LNCAP (cell line): ENCODE results near the gene GRAP2.

Source experiments
- TF ChIP-seq, protein P1 (sequence below): fragments of 450-650 bp; IDR thresholded peaks from 2 replicates; pipeline ENCODE4 v1.5.1; 2017; ENCODE audit warnings: mild to moderate bottlenecking

Gene GRAP2

DNA sequence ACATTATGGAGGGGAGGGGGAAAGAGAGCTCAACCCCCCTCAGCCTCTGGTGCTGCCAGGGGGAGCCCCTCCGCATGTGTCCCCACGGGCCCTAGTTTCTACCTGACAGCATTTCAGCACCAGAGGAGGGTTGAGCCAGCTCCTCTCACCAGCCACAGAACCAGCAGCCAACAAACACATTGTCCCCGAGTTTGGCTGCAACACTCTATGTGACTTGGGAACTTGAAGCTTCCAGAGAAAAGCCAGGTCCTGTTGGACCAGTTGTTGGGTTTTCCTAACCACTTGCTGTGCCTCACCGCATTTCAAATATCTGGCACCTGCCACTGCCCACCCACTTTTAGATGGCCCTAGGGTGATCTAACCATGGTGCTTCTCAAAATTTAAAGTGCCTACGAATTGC is 72.8 kb downstream of the GRAP2 start:
- TF ChIP-seq, protein P1, sequence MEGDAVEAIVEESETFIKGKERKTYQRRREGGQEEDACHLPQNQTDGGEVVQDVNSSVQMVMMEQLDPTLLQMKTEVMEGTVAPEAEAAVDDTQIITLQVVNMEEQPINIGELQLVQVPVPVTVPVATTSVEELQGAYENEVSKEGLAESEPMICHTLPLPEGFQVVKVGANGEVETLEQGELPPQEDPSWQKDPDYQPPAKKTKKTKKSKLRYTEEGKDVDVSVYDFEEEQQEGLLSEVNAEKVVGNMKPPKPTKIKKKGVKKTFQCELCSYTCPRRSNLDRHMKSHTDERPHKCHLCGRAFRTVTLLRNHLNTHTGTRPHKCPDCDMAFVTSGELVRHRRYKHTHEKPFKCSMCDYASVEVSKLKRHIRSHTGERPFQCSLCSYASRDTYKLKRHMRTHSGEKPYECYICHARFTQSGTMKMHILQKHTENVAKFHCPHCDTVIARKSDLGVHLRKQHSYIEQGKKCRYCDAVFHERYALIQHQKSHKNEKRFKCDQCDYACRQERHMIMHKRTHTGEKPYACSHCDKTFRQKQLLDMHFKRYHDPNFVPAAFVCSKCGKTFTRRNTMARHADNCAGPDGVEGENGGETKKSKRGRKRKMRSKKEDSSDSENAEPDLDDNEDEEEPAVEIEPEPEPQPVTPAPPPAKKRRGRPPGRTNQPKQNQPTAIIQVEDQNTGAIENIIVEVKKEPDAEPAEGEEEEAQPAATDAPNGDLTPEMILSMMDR, result no peak

DNA sequence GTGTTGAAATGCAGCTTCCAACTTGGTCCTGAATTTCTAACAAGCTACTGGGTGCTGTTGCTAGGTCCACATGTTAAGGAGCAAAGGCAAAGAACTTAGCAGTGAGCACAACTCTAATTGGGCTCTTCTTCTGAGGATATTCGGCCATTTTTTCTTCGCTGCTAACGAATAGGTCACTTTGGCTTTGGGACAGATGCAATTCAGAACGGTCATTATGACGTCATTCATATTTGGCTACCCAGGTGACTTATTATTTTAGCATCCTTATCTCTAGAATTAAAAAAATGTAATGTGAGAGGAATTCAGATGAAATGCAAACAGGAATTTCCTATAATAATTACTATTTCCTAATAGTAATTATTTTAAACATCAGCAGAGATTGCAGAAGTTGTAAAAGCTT is 73.2 kb downstream of the GRAP2 start:
- TF ChIP-seq, protein P1, result no peak

DNA sequence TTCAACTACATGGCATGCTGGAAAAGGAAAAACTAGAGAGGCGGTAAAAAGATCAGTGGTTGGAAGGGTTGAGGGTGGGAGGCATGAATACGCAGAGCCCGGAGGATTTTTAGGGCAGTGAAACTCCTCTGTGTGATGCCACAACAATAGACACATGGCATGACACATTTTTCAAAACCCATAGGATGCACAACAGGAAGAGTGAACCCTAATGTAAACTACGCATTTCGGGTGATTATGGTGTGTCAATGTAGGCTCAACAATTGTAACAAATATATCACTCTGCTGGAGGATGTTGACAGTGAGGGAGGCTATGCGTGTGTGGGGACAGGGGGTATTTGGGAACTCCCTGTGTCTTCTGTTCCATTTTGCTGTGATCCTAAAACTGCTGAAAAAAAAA is 78.2 kb downstream of the GRAP2 start:
- TF ChIP-seq, protein P1, result no peak

DNA sequence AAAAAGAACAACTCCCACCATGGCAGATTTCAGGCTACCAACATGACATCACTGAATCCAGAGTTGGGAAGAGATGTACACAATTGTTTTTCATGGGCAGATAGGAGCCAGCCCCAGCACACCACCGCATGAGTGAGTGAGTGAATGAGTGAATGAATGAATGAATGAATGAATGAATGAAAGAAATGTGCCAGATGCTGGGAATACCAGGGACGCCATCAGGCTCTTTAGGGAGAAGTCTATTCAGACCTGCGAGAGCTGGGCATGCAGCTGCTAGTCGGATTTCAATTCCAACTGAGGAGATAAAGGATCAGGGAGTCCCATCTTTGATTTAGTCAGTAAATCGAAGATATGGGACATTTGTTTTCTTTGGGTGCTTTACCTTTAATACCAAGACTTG is 78.6 kb downstream of the GRAP2 start:
- TF ChIP-seq, protein P1, result no peak

DNA sequence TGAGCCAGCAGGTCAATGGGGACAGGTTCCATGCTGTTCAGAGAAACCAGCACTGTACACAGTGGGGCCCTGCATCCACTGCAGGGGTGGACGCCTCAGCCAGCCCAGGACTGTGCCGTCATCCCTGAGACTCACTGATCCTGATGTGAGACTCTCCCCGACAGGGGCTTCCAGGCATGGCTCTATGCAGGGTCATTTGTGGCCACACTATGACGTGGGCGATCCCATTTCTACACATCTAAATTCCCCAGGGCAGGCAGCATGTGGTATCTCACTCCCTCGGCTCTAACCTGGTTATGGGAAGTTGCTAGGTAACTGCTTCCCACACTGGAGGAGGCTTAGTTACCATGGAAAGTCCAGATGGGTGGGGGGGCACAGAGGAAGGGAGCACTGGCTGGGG is 79.7 kb downstream of the GRAP2 start:
- TF ChIP-seq, protein P1, result no peak

DNA sequence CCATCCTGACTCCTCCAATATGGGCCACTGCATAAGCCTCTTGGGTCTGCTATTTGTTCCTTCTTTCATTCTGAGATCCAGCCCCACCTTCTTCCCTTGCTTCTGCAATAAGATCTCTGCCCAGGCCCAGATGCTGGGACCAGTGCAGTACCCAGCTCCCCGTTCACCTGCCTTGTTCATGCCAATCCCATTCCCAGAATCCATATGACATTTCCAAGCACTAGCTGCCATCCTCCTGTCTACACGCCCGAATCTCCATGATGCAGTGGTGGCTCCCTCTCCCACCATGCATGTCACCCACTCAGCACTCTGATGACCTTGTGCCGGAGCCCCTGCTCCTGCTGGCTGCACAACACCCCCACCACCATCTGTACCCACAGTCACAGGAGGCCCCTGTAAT is 82.5 kb downstream of the GRAP2 start:
- TF ChIP-seq, protein P1, result no peak

DNA sequence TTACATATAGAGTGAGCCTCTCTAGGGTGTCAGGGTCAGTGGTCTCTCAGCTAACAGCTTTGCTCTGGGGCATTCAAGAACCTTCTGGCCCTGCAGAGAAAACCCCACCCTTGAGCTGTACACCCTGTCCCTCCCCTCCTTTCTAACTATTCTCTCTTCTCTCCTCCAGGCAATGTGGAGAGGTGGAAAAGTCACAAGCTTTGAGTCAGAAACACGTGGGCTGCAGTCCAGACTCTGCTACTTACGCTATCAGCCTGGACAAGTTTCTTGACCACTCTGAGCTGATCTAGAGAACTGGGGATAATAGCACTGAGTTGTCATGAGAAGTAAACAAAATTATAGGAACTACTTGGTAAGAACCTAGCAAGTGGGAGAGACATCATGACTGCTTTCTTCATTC is 83.1 kb downstream of the GRAP2 start:
- TF ChIP-seq, protein P1, result no peak

DNA sequence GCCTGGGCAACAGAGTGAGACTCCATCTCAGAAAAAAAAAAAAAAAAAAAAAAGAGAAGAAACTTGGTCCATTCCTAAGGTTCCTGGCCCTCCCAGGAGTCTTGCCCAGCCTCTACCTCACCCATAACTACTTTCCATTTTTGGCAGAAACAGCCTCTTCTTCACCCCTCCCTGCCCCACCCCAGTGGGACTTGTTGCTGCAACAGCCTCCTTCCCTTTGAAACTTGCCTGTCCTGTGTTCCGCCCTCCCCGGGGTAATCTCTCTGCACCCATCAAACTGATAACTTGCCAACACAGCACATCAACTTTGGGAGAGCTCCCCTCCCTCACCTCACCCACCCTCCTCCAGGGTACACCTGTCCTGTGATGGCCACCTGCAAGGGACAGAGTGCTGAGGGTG is 83.9 kb downstream of the GRAP2 start:
- TF ChIP-seq, protein P1, result no peak
